H1 (cell line): ENCODE results near the gene IFNG. TPM values are rescaled to one million over a fixed set of nuclear protein-coding genes. Genes with fewer than 3 reads are reported as not detected.

ENCODE experiments used
- CTBP2 ChIP-seq: IDR thresholded peaks from 2 replicates; pipeline ENCODE4 v1.7.0; 2011; ENCODE audit warnings: borderline replicate concordance, mild to moderate bottlenecking, moderate library complexity, mixed read lengths, low read length; ENCODE audit not compliant: insufficient read depth, insufficient read length
- E2F6 ChIP-seq: IDR thresholded peaks from 2 replicates; pipeline ENCODE4 v1.6.1; 2012; ENCODE audit warnings: inconsistent platforms
- EGR1 ChIP-seq: IDR thresholded peaks from 2 replicates; pipeline ENCODE4 v1.6.1; 2011; ENCODE audit warnings: low read depth, low read length, borderline replicate concordance
- GTF2F1 ChIP-seq: IDR thresholded peaks from 2 replicates; pipeline ENCODE4 v1.6.1; 2012; ENCODE audit warnings: low read depth, low read length, improper control_type of control experiment, borderline replicate concordance
- polyA plus RNA-seq, 7 experiments: library from polyadenylated mRNA; depleted of rRNA in 3 of 7; stranded (reverse) in 5 of 7; unstranded in 2 of 7; fragments of >200 nt in 5 of 7; fragments of 200-250 nt in 2 of 7; gene quantifications; 1 replicate in 5 of 7; 2 replicates in 1 of 7; 4 replicates in 1 of 7; pipeline versions ENCODE4 v1.2.1 to v1.2.3, GENCODE V29; 2011 to 2013; ENCODE audit warnings: missing spikeins in 2 of 7, mixed read lengths in 2 of 7
- total RNA-seq: library from RNA; stranded (reverse); fragmentation: NEBNext Ultra II Directional; extraction: Animal tissue kit (Norgen Biotek cat#: 25700); gene quantifications from 2 replicates; pipeline ENCODE4 v1.2.1, GENCODE V29; 2021

The IFNG gene
- total and polyA plus RNA-seq, 2 of the 8 experiments (the other 6 are each of a cell fraction or from before 2014, with no cell fraction given): not detected

GRCh38 chr12:68173792-68174191, 14.3 kb upstream of the IFNG start (continued):
- TF ChIP-seq CTBP2: no peak
- no peak for TF ChIP-seq EGR1
- no peak for TF ChIP-seq GTF2F1
- no peak for TF ChIP-seq E2F6
